ENCODE results near the gene CDNF. TPM values are rescaled to one million over a fixed set of nuclear protein-coding genes. Genes with fewer than 3 reads are reported as not detected.

CDNF gene
- total RNA-seq, 1 experiment from 2014 or later, result 1.2 TPM

DNA sequence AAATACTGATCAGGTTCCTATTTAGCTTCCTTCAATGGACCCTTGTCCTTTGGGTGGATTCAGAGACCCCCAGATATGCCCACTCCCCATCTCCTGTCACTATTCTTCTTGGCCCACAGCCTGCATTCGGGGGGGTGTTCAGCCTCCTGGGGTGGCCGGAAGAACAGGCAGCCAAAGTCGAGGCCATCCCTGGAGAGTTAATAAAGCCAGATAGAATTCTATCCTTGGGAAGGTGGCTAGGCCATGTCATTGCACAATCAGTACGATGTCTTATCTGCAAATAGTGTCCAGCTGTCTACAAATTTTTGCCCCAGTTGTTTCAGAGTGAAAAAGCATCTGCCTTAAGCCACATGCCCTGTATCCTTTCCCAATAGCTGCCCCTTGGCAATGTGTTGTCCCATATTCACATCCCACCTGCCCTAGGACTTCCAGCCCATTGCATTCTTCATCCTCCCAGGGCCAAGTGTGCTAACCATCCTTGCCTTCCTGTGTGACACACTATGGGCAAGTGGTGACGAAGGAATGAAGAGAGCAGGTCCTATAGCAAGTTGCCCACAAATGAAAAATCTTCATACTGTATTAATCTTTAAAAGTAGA is 53.3 kb downstream of the CDNF start:
- Histone ChIP-seq H3K79me2 (ENCODE audit: low read length) (no peaks in the 10 kb centered on the region), H3K36me3 (ENCODE audit: low read depth, low read length) (no peaks in the 10 kb centered on the region), H3K27ac (ENCODE audit: low read length) (no peak overlapping the region), H3K4me3 (ENCODE audit: low read length) (no peak overlapping the region), H3K4me2 (ENCODE audit: low read length) (no peak overlapping the region), H3K27me3 (ENCODE audit: low read length) (no peaks in the 10 kb centered on the region), H2AFZ (ENCODE audit: low read length) (no peak overlapping the region), H3K9me3 (ENCODE audit: low read length) (no peaks in the 10 kb centered on the region), H3K4me1 (ENCODE audit: insufficient read depth, low read length) (peaks cover 31% of the 10 kb centered on the region), H3K9me2 (replicated peaks; ENCODE audit: low read length) (no peaks in the 10 kb centered on the region), H4K20me1 (ENCODE audit: low read length) (no peaks in the 10 kb centered on the region), H3F3A (ENCODE audit: low read length, unreplicated experiment) (peaks cover 3% of the 10 kb centered on the region), H3K9ac (ENCODE audit: low read length) (no peak overlapping the region)
- DNase-seq (no peak), ATAC-seq (no peak)
- intact Hi-C loops (cut with micrococcal nuclease), result no loop called here
- ChIA-PET POLR2A (ENCODE audit: unreplicated experiment) (no interaction called here), CTCF (no interaction called here)
- no peak for TF ChIP-seq CTCF (conservative IDR thresholded peaks at IDR 0.05; ENCODE audit: low read depth, low read length)
- TF ChIP-seq EZH2phosphoT487 (IDR thresholded peaks at IDR 0.05; ENCODE audit: borderline replicate concordance, low read length), result no peak
- TF ChIP-seq EZH2 (IDR thresholded peaks at IDR 0.05; ENCODE audit: low read length, unreplicated experiment), result no peak
- no TSS peak for BruUV-seq (replicated peaks)

GRCh38 chr10:14782691-14783363 is 55.0 kb downstream of the CDNF start:
- H3K27me3 ChIP-seq (ENCODE audit: low read length), result no peaks in the 10 kb centered on the region
- ATAC-seq (peak; percentile 81), DNase-seq (peak; percentile 85)
- ChIA-PET CTCF (no interaction called here), POLR2A (ENCODE audit: unreplicated experiment) (no interaction called here)
- H3K4me2 ChIP-seq (ENCODE audit: low read length), result peak overlapping the region; percentile 40
- intact Hi-C loops (cut with micrococcal nuclease), result loop anchor here (2.0 kb wide), 1 partner anchor 38 kb away; no protein-coding TSS in a partner anchor
- H3K79me2 ChIP-seq (ENCODE audit: low read length), result no peaks in the 10 kb centered on the region
- peaks cover 47% of the 10 kb centered on the region for H3K4me1 ChIP-seq (ENCODE audit: insufficient read depth, low read length)
- peak overlapping the region; percentile 57 for H3K9ac ChIP-seq (ENCODE audit: low read length)
- H3K36me3 ChIP-seq (ENCODE audit: low read depth, low read length), result no peaks in the 10 kb centered on the region
- H3K4me3 ChIP-seq (ENCODE audit: low read length), result no peak overlapping the region
- H3K9me3 ChIP-seq (ENCODE audit: low read length), result no peaks in the 10 kb centered on the region
- peaks cover 3% of the 10 kb centered on the region for H3F3A ChIP-seq (ENCODE audit: low read length, unreplicated experiment)
- peak overlapping the region; percentile 27; the same call in 1 of the 2 replicates for H2AFZ ChIP-seq (ENCODE audit: low read length)
- TSS peak; percentile 52 for BruUV-seq (replicated peaks)
- no peaks in the 10 kb centered on the region for H4K20me1 ChIP-seq (ENCODE audit: low read length)
- H3K9me2 ChIP-seq (replicated peaks; ENCODE audit: low read length), result no peaks in the 10 kb centered on the region
- H3K27ac ChIP-seq (ENCODE audit: low read length), result peak overlapping the region; percentile 94
- TF ChIP-seq CTCF (conservative IDR thresholded peaks at IDR 0.05; ENCODE audit: low read depth, low read length) (no peak), EZH2phosphoT487 (IDR thresholded peaks at IDR 0.05; ENCODE audit: borderline replicate concordance, low read length) (no peak), EZH2 (IDR thresholded peaks at IDR 0.05; ENCODE audit: low read length, unreplicated experiment) (no peak)

DNA sequence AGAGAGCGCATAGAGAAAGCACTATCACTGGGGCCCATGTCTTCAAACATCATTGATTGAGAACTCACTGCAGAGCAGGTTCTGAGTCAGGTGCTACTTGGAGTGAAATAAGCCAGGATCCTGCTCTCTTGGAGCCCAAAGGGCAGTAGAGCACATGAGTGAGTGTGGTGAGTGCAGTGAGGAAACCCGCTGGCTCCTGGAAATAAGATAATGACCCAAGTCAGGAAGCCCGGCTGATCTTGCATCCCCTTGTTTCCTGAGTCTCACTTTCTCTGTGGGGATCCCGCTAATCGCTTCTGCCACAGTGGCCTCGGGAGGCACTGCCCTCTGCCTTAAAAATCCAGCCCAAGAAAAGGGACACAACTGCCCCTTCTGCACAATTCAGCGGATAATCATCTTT is 56.1 kb downstream of the CDNF start:
- Histone ChIP-seq H3K9me2 (replicated peaks; ENCODE audit: low read length) (no peaks in the 10 kb centered on the region), H3K27ac (ENCODE audit: low read length) (peak overlapping the region; percentile 94), H4K20me1 (ENCODE audit: low read length) (no peaks in the 10 kb centered on the region), H3K79me2 (ENCODE audit: low read length) (no peaks in the 10 kb centered on the region), H3K4me2 (ENCODE audit: low read length) (no peak overlapping the region), H3F3A (ENCODE audit: low read length, unreplicated experiment) (peaks cover 3% of the 10 kb centered on the region), H3K36me3 (ENCODE audit: low read depth, low read length) (no peaks in the 10 kb centered on the region), H3K9ac (ENCODE audit: low read length) (peak overlapping the region; percentile 57), H2AFZ (ENCODE audit: low read length) (no peak overlapping the region), H3K4me3 (ENCODE audit: low read length) (no peak overlapping the region), H3K27me3 (ENCODE audit: low read length) (no peaks in the 10 kb centered on the region), H3K4me1 (ENCODE audit: insufficient read depth, low read length) (peaks cover 47% of the 10 kb centered on the region), H3K9me3 (ENCODE audit: low read length) (no peaks in the 10 kb centered on the region)
- ATAC-seq, result no peak
- no peak for TF ChIP-seq EZH2 (IDR thresholded peaks at IDR 0.05; ENCODE audit: low read length, unreplicated experiment)
- no peak for TF ChIP-seq CTCF (conservative IDR thresholded peaks at IDR 0.05; ENCODE audit: low read depth, low read length)
- no peak for TF ChIP-seq EZH2phosphoT487 (IDR thresholded peaks at IDR 0.05; ENCODE audit: borderline replicate concordance, low read length)
- intact Hi-C loops (cut with micrococcal nuclease), result loop anchor here (2.0 kb wide), 1 partner anchor 39 kb away; no protein-coding TSS in a partner anchor
- CTCF ChIA-PET, result no interaction called here
- DNase-seq, result no peak
- POLR2A ChIA-PET (ENCODE audit: unreplicated experiment), result no interaction called here
- no TSS peak for BruUV-seq (replicated peaks)

All from PC-3 (cell line).